Type B pancreatic cell (in vitro differentiated cells): ENCODE data around the gene C1QL1. TPM values are rescaled to one million over a fixed set of nuclear protein-coding genes. Genes with fewer than 3 reads are reported as not detected.

Experiments used
- DNase-seq: peaks from one replicate; pipeline ENCODE4 v3.0.0; 2021; ENCODE audit warnings: mixed read lengths; ENCODE audit not compliant: unreplicated experiment; ENCODE audit errors: extremely low spot score
- H3K27ac Mint-ChIP-seq: 2 replicates; pipeline ENCODE4 v1.8.0; 2021; ENCODE audit warnings: mild to moderate bottlenecking, mixed read lengths
- H3K27me3 Mint-ChIP-seq: 2 replicates; pipeline ENCODE4 v1.8.0; 2021; ENCODE audit warnings: mixed read lengths
- H3K36me3 Mint-ChIP-seq: 2 replicates; pipeline ENCODE4 v1.8.0; 2021; ENCODE audit warnings: mixed read lengths
- H3K4me1 Mint-ChIP-seq: one replicate; pipeline ENCODE4 v1.8.0; 2021; ENCODE audit warnings: mixed read lengths; ENCODE audit not compliant: unreplicated experiment
- H3K4me3 Mint-ChIP-seq: 2 replicates; pipeline ENCODE4 v1.8.0; 2021; ENCODE audit warnings: mild to moderate bottlenecking, mixed read lengths
- H3K9me3 Mint-ChIP-seq: 2 replicates; pipeline ENCODE4 v1.8.0; 2021; ENCODE audit warnings: mixed read lengths
- CTCF ChIP-seq: fragments of 200-600 bp; sonication (generic); conservative IDR thresholded peaks from 2 replicates; pipeline ENCODE4 v1.5.0; 2021; ENCODE audit warnings: antibody characterized with exemption, mild to moderate bottlenecking
- total RNA-seq: library from RNA; stranded (reverse); gene quantifications from 2 replicates; pipeline ENCODE4 v1.2.1, GENCODE V29; 2021; ENCODE audit warnings: low replicate concordance

C1QL1 gene
- total RNA-seq, 1 donor from 2014 or later = 15.6 TPM

- H3K27me3 Mint-ChIP-seq = no peaks in the 10 kb centered on the region
- H3K36me3 Mint-ChIP-seq = peaks cover 23% of the 10 kb centered on the region
- peaks cover 11% of the 10 kb centered on the region for H3K4me1 Mint-ChIP-seq
- TF ChIP-seq CTCF = no peak
- no peaks in the 10 kb centered on the region for H3K9me3 Mint-ChIP-seq
- no peak for DNase-seq
- no peak overlapping the region for H3K4me3 Mint-ChIP-seq
- H3K27ac Mint-ChIP-seq = no peak overlapping the region
Observed at GRCh38 chr17:44942456-44942855, 25.6 kb downstream of the C1QL1 start.

- Mint-ChIP-seq H3K27me3 (no peaks in the 10 kb centered on the region), H3K4me3 (peak overlapping the region; percentile 65), H3K27ac (peak overlapping the region; percentile 16), H3K36me3 (peaks cover 29% of the 10 kb centered on the region), H3K9me3 (no peaks in the 10 kb centered on the region), H3K4me1 (peaks cover 11% of the 10 kb centered on the region)
- DNase-seq = no peak
- no peak for TF ChIP-seq CTCF
Observed at GRCh38 chr17:44941712-44942331, 26.3 kb downstream of the C1QL1 start.

- Mint-ChIP-seq H3K27ac (no peak overlapping the region), H3K4me1 (peaks cover 6% of the 10 kb centered on the region), H3K9me3 (no peaks in the 10 kb centered on the region), H3K27me3 (no peaks in the 10 kb centered on the region), H3K4me3 (no peak overlapping the region), H3K36me3 (peaks cover 24% of the 10 kb centered on the region)
- no peak for TF ChIP-seq CTCF
- no peak for DNase-seq
Observed at GRCh38 chr17:44940768-44941167, 27.3 kb downstream of the C1QL1 start.

- Mint-ChIP-seq H3K4me1 (peaks cover 6% of the 10 kb centered on the region), H3K27me3 (no peaks in the 10 kb centered on the region), H3K27ac (no peak overlapping the region), H3K36me3 (peaks cover 24% of the 10 kb centered on the region), H3K4me3 (no peak overlapping the region), H3K9me3 (no peaks in the 10 kb centered on the region)
- no peak for TF ChIP-seq CTCF
- DNase-seq = no peak
Observed at GRCh38 chr17:44940317-44940716, 27.8 kb downstream of the C1QL1 start.

- Mint-ChIP-seq H3K4me3 (no peak overlapping the region), H3K4me1 (no peaks in the 10 kb centered on the region), H3K9me3 (no peaks in the 10 kb centered on the region), H3K27me3 (no peaks in the 10 kb centered on the region), H3K27ac (no peak overlapping the region), H3K36me3 (peaks cover 19% of the 10 kb centered on the region)
- no peak for DNase-seq
- TF ChIP-seq CTCF = no peak
Observed at GRCh38 chr17:44935116-44935515, 33.0 kb downstream of the C1QL1 start.

GRCh38 chr17:44934745-44935105 is 33.4 kb downstream of the C1QL1 start:
- H3K27me3 Mint-ChIP-seq = no peaks in the 10 kb centered on the region
- H3K36me3 Mint-ChIP-seq = peaks cover 19% of the 10 kb centered on the region
- no peak overlapping the region for H3K4me3 Mint-ChIP-seq
- no peak overlapping the region for H3K27ac Mint-ChIP-seq
- no peak for DNase-seq
- no peak for TF ChIP-seq CTCF
- H3K9me3 Mint-ChIP-seq = no peaks in the 10 kb centered on the region
- no peaks in the 10 kb centered on the region for H3K4me1 Mint-ChIP-seq
